ENCODE data around the gene KY. TPM values are rescaled to one million over a fixed set of nuclear protein-coding genes. Genes with fewer than 3 reads are reported as not detected.

Gene KY
- total and polyA plus RNA-seq, 9 of the 15 experiments (the other 6 are each of a cell fraction or from before 2014, with no cell fraction given) = not detected

DNA sequence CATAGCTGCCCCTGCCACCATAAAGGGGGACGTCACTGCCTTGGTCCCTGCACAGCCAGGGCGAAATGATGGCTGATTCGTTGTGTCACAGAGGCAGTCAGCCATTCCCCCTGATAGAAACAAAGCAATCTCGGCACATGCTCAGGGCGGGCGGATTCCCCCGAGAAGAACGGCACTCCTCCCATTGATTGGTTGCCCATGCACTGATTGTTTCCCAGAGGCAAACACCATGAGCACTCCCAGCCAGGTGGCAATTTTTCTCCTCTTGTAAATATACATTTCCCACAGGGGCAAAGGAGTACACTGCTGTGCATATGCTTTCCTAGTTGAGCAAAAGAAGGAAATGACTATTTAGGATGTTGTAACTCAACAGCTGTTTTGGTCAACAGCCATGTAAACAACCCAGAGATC, 56.5 kb downstream of the KY start:
- Histone ChIP-seq H3K4me1 (replicated peaks in 1 of 2; ENCODE audit: control insufficient read depth in 2 of 2, insufficient read depth in 2 of 2, low read length in 2 of 2) (no peaks in the 10 kb centered on the region), H3K36me3 (ENCODE audit: control insufficient read depth, insufficient read depth, low read length) (no peaks in the 10 kb centered on the region), H3K79me2 (ENCODE audit: control insufficient read depth, insufficient read depth, low read length) (no peaks in the 10 kb centered on the region), H3K9me1 (ENCODE audit: control insufficient read depth, insufficient read depth, low read length) (no peaks in the 10 kb centered on the region), H4K20me1 (replicated peaks; ENCODE audit: control insufficient read depth, insufficient read depth, low read length) (no peaks in the 10 kb centered on the region), H3K27ac (ENCODE audit: extremely low read depth, low read depth, low read length) (no peak overlapping the region), H3K9ac (ENCODE audit: insufficient read depth in 1 of 2, low read depth in 2 of 2, low read length in 2 of 2) (no peak overlapping the region), H3K4me3 (no peak overlapping the region), H3K4me2 (ENCODE audit: insufficient read depth, low read length) (no peak overlapping the region), H3K27me3 (ENCODE audit: control insufficient read depth in 2 of 2, insufficient read depth in 2 of 2, low read length in 2 of 2) (peaks cover 0 to 17% of the 10 kb centered on the region in 2 experiments; a peak in 1 of 5 replicates), H3K9me3 (replicated peaks; ENCODE audit: control insufficient read depth, insufficient read depth, low read depth, low read length) (no peaks in the 10 kb centered on the region), H2AFZ (ENCODE audit: low read depth, low read length) (no peak overlapping the region)
- FAIRE-seq (no peak), DNase-seq (ENCODE audit: extremely low read depth in 1 of 4, low spot score in 3 of 4) (no peak), ATAC-seq (no peak)
- in situ Hi-C loops (cut with MboI) = no loop called here
- TF ChIP-seq STAT5A (IDR thresholded peaks at IDR 0.05; ENCODE audit: borderline replicate concordance, low read length) = no peak
- TF ChIP-seq ELF1 (tag; IDR thresholded peaks at IDR 0.05) = no peak
- no peak for TF ChIP-seq SAFB2 (IDR thresholded peaks at IDR 0.05; ENCODE audit: borderline replicate concordance, low read depth, low read length, severe bottlenecking)
- TF ChIP-seq, protein P1, sequence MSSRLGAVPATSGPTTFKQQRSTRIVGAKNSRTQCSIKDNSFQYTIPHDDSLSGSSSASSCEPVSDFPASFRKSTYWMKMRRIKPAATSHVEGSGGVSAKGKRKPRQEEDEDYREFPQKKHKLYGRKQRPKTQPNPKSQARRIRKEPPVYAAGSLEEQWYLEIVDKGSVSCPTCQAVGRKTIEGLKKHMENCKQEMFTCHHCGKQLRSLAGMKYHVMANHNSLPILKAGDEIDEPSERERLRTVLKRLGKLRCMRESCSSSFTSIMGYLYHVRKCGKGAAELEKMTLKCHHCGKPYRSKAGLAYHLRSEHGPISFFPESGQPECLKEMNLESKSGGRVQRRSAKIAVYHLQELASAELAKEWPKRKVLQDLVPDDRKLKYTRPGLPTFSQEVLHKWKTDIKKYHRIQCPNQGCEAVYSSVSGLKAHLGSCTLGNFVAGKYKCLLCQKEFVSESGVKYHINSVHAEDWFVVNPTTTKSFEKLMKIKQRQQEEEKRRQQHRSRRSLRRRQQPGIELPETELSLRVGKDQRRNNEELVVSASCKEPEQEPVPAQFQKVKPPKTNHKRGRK (tag; IDR thresholded peaks at IDR 0.05) = no peak
- TF ChIP-seq, protein P2, sequence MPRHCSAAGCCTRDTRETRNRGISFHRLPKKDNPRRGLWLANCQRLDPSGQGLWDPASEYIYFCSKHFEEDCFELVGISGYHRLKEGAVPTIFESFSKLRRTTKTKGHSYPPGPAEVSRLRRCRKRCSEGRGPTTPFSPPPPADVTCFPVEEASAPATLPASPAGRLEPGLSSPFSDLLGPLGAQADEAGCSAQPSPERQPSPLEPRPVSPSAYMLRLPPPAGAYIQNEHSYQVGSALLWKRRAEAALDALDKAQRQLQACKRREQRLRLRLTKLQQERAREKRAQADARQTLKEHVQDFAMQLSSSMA (CRISPR knock-in tag; IDR thresholded peaks at IDR 0.05) = no peak
- TF ChIP-seq PCBP1 (IDR thresholded peaks at IDR 0.05; ENCODE audit: low read depth, low read length, poor library complexity, severe bottlenecking) = no peak
- no peak for TF ChIP-seq ZNF217 (CRISPR knock-in tag; IDR thresholded peaks at IDR 0.05)
- no peak for TF ChIP-seq ETV5 (CRISPR knock-in tag; IDR thresholded peaks at IDR 0.05; ENCODE audit: low read depth)
- TF ChIP-seq, protein P3, sequence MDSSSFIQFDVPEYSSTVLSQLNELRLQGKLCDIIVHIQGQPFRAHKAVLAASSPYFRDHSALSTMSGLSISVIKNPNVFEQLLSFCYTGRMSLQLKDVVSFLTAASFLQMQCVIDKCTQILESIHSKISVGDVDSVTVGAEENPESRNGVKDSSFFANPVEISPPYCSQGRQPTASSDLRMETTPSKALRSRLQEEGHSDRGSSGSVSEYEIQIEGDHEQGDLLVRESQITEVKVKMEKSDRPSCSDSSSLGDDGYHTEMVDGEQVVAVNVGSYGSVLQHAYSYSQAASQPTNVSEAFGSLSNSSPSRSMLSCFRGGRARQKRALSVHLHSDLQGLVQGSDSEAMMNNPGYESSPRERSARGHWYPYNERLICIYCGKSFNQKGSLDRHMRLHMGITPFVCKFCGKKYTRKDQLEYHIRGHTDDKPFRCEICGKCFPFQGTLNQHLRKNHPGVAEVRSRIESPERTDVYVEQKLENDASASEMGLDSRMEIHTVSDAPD (CRISPR knock-in tag; IDR thresholded peaks at IDR 0.05) = no peak
- no peak for TF ChIP-seq SIN3B (IDR thresholded peaks at IDR 0.05; ENCODE audit: low read depth)
- no peak for TF ChIP-seq ZNF143 (CRISPR knock-in tag; IDR thresholded peaks at IDR 0.05)
- TF ChIP-seq, protein P4, sequence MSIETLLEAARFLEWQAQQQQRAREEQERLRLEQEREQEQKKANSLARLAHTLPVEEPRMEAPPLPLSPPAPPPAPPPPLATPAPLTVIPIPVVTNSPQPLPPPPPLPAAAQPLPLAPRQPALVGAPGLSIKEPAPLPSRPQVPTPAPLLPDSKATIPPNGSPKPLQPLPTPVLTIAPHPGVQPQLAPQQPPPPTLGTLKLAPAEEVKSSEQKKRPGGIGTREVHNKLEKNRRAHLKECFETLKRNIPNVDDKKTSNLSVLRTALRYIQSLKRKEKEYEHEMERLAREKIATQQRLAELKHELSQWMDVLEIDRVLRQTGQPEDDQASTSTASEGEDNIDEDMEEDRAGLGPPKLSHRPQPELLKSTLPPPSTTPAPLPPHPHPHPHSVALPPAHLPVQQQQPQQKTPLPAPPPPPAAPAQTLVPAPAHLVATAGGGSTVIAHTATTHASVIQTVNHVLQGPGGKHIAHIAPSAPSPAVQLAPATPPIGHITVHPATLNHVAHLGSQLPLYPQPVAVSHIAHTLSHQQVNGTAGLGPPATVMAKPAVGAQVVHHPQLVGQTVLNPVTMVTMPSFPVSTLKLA (conservative IDR thresholded peaks at IDR 0.05) = no peak
- TF ChIP-seq NBN (IDR thresholded peaks at IDR 0.05; ENCODE audit: low read depth) = no peak
- TF ChIP-seq, protein P5, sequence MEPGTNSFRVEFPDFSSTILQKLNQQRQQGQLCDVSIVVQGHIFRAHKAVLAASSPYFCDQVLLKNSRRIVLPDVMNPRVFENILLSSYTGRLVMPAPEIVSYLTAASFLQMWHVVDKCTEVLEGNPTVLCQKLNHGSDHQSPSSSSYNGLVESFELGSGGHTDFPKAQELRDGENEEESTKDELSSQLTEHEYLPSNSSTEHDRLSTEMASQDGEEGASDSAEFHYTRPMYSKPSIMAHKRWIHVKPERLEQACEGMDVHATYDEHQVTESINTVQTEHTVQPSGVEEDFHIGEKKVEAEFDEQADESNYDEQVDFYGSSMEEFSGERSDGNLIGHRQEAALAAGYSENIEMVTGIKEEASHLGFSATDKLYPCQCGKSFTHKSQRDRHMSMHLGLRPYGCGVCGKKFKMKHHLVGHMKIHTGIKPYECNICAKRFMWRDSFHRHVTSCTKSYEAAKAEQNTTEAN (CRISPR knock-in tag; IDR thresholded peaks at IDR 0.05) = no peak
- TF ChIP-seq, protein P6, sequence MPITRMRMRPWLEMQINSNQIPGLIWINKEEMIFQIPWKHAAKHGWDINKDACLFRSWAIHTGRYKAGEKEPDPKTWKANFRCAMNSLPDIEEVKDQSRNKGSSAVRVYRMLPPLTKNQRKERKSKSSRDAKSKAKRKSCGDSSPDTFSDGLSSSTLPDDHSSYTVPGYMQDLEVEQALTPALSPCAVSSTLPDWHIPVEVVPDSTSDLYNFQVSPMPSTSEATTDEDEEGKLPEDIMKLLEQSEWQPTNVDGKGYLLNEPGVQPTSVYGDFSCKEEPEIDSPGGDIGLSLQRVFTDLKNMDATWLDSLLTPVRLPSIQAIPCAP (CRISPR knock-in tag; IDR thresholded peaks at IDR 0.05; ENCODE audit: borderline replicate concordance) = no peak
- TF ChIP-seq PHF8 (IDR thresholded peaks at IDR 0.05; ENCODE audit: borderline replicate concordance, low read length) = no peak
- intact Hi-C loops (cut with micrococcal nuclease) = no loop called here
- POLR2A ChIA-PET = no interaction called here
- WGBS (ENCODE audit: insufficient coverage, low coverage, missing lambda C conversion rate) = 2% methylated on average over 8 of the region's 8 CpGs
- CTCF ChIA-PET (ENCODE audit: low intra/inter-chr PET ratio) = no interaction called here
- no TSS peak for BruUV-seq (replicated peaks)

Measured in K562 (cell line).